ENCODE results near the gene MKRN3. TPM values are rescaled to one million over a fixed set of nuclear protein-coding genes. Genes with fewer than 3 reads are reported as not detected.

MKRN3 gene
- total RNA-seq, 2 donors from 2014 or later, result 1.0 TPM; not detected in 1

- no peaks in the 10 kb centered on the region for H3K4me1 ChIP-seq
- no peak for DNase-seq
- no peak overlapping the region for H3K27ac ChIP-seq
- no peaks in the 10 kb centered on the region for H3K9me3 ChIP-seq
- no peak overlapping the region for H3K4me3 ChIP-seq
- H3K36me3 ChIP-seq, result no peaks in the 10 kb centered on the region
- intact Hi-C loops (cut with DNase I), result no loop called here
- H3K9ac ChIP-seq (ENCODE audit: low read depth in 2 of 2, low read length in 2 of 2), result no peak overlapping the region
- H3K27me3 ChIP-seq, result no peaks in the 10 kb centered on the region
- TF ChIP-seq, protein P1, sequence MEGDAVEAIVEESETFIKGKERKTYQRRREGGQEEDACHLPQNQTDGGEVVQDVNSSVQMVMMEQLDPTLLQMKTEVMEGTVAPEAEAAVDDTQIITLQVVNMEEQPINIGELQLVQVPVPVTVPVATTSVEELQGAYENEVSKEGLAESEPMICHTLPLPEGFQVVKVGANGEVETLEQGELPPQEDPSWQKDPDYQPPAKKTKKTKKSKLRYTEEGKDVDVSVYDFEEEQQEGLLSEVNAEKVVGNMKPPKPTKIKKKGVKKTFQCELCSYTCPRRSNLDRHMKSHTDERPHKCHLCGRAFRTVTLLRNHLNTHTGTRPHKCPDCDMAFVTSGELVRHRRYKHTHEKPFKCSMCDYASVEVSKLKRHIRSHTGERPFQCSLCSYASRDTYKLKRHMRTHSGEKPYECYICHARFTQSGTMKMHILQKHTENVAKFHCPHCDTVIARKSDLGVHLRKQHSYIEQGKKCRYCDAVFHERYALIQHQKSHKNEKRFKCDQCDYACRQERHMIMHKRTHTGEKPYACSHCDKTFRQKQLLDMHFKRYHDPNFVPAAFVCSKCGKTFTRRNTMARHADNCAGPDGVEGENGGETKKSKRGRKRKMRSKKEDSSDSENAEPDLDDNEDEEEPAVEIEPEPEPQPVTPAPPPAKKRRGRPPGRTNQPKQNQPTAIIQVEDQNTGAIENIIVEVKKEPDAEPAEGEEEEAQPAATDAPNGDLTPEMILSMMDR (IDR thresholded peaks at IDR 0.05), result no peak
Measured at GRCh38 chr15:23532024-23532423, 33.5 kb upstream of the MKRN3 start.

DNA sequence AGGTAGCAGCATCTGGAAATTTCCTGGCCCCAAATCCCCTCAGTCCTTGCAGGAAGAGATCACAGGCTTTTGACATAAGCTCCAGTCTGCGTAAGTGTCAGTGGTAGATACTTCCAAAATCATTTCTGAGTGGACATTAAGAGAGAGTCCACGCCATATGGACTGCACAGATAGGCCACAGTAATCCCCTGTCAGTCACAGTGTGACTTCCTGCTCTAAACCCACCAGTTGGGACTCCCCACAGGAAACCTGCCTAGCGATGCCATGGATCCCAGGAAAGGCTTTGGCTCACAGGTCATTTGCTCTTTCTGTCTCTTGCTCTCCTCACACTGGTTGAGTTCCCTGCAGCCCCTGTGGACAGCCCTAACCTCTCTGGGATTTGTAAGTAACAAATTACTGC, 28.8 kb upstream of the MKRN3 start:
- H3K36me3 ChIP-seq, result no peaks in the 10 kb centered on the region
- no peak overlapping the region for H3K27ac ChIP-seq
- no peak for DNase-seq
- no peaks in the 10 kb centered on the region for H3K27me3 ChIP-seq
- H3K4me1 ChIP-seq, result no peaks in the 10 kb centered on the region
- no peaks in the 10 kb centered on the region for H3K9me3 ChIP-seq
- no peak overlapping the region for H3K9ac ChIP-seq (ENCODE audit: low read depth in 2 of 2, low read length in 2 of 2)
- intact Hi-C loops (cut with DNase I), result no loop called here
- TF ChIP-seq, protein P1 (IDR thresholded peaks at IDR 0.05), result no peak
- H3K4me3 ChIP-seq, result no peak overlapping the region

DNA sequence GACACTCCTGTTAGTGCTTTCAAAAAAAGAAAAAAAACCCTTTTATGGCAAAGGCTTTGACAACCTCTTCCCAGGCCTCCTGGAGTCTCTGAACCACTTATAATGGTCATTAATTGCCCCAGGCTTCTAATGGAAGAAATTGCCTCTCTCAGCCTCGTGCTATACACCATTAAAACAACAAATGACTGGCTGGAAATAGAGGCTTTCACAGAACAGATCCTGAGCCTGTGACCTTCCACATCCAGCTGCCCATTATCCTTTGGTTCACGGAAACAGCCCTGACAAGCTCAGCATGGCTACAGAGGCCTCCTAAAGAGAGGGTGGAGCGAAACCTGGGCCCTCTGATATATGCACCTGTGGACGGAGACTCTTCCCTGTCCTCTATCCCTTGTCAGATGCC, 26.8 kb upstream of the MKRN3 start:
- H3K4me3 ChIP-seq, result no peak overlapping the region
- intact Hi-C loops (cut with DNase I), result no loop called here
- no peak for DNase-seq
- H3K9me3 ChIP-seq, result no peaks in the 10 kb centered on the region
- H3K36me3 ChIP-seq, result no peaks in the 10 kb centered on the region
- H3K27me3 ChIP-seq, result no peaks in the 10 kb centered on the region
- TF ChIP-seq, protein P1 (IDR thresholded peaks at IDR 0.05), result no peak
- no peak overlapping the region for H3K9ac ChIP-seq (ENCODE audit: low read depth in 2 of 2, low read length in 2 of 2)
- no peak overlapping the region for H3K27ac ChIP-seq
- no peaks in the 10 kb centered on the region for H3K4me1 ChIP-seq

DNA sequence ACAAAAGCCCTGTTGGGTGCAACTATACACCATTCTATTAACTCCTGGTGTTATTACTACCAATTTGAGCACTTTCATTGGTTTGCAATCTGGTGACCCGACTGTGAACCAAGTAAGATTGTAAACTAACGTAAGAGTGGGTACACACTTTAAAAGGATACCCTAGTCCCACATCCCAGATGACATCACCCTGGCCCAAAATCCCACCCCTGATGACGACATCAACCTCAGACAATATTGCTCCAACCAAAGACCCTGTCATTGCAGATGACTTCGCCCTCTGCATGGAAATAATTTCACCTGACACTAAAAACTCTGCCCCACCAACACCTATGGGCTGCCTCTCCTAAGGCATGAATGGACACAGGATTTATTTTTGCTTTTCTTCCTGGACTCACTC, 25.6 kb upstream of the MKRN3 start:
- H3K36me3 ChIP-seq, result no peaks in the 10 kb centered on the region
- intact Hi-C loops (cut with DNase I), result no loop called here
- no peaks in the 10 kb centered on the region for H3K4me1 ChIP-seq
- H3K4me3 ChIP-seq, result no peak overlapping the region
- no peaks in the 10 kb centered on the region for H3K27me3 ChIP-seq
- no peak for DNase-seq
- TF ChIP-seq, protein P1 (IDR thresholded peaks at IDR 0.05), result no peak
- no peak overlapping the region for H3K27ac ChIP-seq
- no peak overlapping the region for H3K9ac ChIP-seq (ENCODE audit: low read depth in 2 of 2, low read length in 2 of 2)
- no peaks in the 10 kb centered on the region for H3K9me3 ChIP-seq

DNA sequence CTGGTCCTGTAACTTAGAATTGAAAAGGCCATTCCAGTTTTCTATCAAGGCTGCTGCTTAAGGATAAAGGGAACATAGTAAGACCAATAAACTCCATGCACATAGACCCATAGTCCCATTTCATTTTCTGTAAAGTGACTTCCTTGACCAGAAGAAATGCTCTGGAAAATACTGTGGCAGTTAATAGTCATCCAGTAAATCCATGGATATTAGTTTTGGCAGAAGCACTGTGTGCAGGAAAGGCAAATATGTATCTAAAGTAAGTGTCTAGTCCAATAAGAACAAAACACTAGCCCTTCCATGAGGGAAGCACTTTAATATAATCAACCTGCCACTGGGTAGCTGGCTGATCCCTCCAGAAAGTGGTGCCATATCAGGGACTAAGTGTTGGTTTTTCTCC, 19.3 kb upstream of the MKRN3 start:
- Histone ChIP-seq H3K4me3 (no peak overlapping the region), H3K36me3 (no peaks in the 10 kb centered on the region), H3K27ac (no peak overlapping the region), H3K4me1 (no peaks in the 10 kb centered on the region), H3K9ac (ENCODE audit: low read depth in 2 of 2, low read length in 2 of 2) (no peak overlapping the region), H3K27me3 (no peaks in the 10 kb centered on the region), H3K9me3 (no peaks in the 10 kb centered on the region)
- TF ChIP-seq, protein P1 (IDR thresholded peaks at IDR 0.05), result no peak
- no peak for DNase-seq
- intact Hi-C loops (cut with DNase I), result no loop called here

GRCh38 chr15:23548071-23548470, 17.4 kb upstream of the MKRN3 start:
- H3K9ac ChIP-seq (ENCODE audit: low read depth in 2 of 2, low read length in 2 of 2), result no peak overlapping the region
- H3K4me3 ChIP-seq, result no peak overlapping the region
- H3K27ac ChIP-seq, result no peak overlapping the region
- TF ChIP-seq, protein P1 (IDR thresholded peaks at IDR 0.05), result no peak
- no peak for DNase-seq
- no peaks in the 10 kb centered on the region for H3K4me1 ChIP-seq
- no peaks in the 10 kb centered on the region for H3K27me3 ChIP-seq
- H3K9me3 ChIP-seq, result no peaks in the 10 kb centered on the region
- H3K36me3 ChIP-seq, result no peaks in the 10 kb centered on the region
- intact Hi-C loops (cut with DNase I), result no loop called here

All from colonic mucosa (tissue), 4 donors.